Neural cell (in vitro differentiated cells): ENCODE data around the gene NDUFB8.

Experiments used
- CTCF ChIP-seq: fragments of 450-650 bp; IDR thresholded peaks from 2 replicates; pipeline ENCODE4 v1.5.1; 2014; ENCODE audit warnings: antibody characterized with exemption, mild to moderate bottlenecking, moderate library complexity; ENCODE audit not compliant: poor library complexity, severe bottlenecking
- EP300 ChIP-seq: fragments of 450-650 bp; conservative IDR thresholded peaks from 2 replicates; pipeline ENCODE4 v1.6.1; 2014; ENCODE audit warnings: antibody characterized with exemption, mild to moderate bottlenecking, moderate library complexity; ENCODE audit not compliant: poor library complexity, severe bottlenecking
- EZH2 ChIP-seq: fragments of 200-600, 300-800 bp; shearing (Covaris generic), sonication (generic); IDR thresholded peaks from 2 replicates; pipeline ENCODE4 v1.6.1; 2014; ENCODE audit warnings: antibody characterized with exemption, low read length, borderline replicate concordance, mild to moderate bottlenecking; ENCODE audit not compliant: insufficient read depth, poor library complexity, severe bottlenecking
- MXI1 ChIP-seq: fragments of 450-650 bp; conservative IDR thresholded peaks from 2 replicates; pipeline ENCODE4 v1.6.1; 2014; ENCODE audit warnings: antibody characterized with exemption, mild to moderate bottlenecking; ENCODE audit not compliant: poor library complexity, severe bottlenecking
- POLR2AphosphoS5 ChIP-seq: IDR thresholded peaks from 2 replicates; pipeline ENCODE4 v1.6.1; 2012
- RAD21 ChIP-seq: fragments of 450-650 bp; conservative IDR thresholded peaks from 2 replicates; pipeline ENCODE4 v1.6.1; 2014; ENCODE audit warnings: antibody characterized with exemption, mild to moderate bottlenecking, moderate library complexity
- REST ChIP-seq: IDR thresholded peaks from 2 replicates; pipeline ENCODE4 v1.6.1; 2012; ENCODE audit warnings: borderline replicate concordance
- SMC3 ChIP-seq: fragments of 450-650 bp; conservative IDR thresholded peaks from 2 replicates; pipeline ENCODE4 v1.6.1; 2014; ENCODE audit warnings: antibody characterized with exemption, mild to moderate bottlenecking, moderate library complexity; ENCODE audit not compliant: poor library complexity
- TAF1 ChIP-seq: IDR thresholded peaks from 2 replicates; pipeline ENCODE4 v1.6.1; 2012; ENCODE audit warnings: low read depth

- TF ChIP-seq POLR2AphosphoS5 (no peak), SMC3 (peak; percentile 59), CTCF (peak; percentile 81), REST (no peak), RAD21 (peak; percentile 51), EZH2 (no peak), TAF1 (no peak), EP300 (no peak), MXI1 (peak; percentile 50)
These were observed 47.4 kb downstream of the NDUFB8 start for GRCh38 chr10:100482181-100482833.
